RWPE2 (cell line): ENCODE data around the gene UFL1.

Experiments used
- ATAC-seq: fragments of 200-7000 bp; cut with Tn5 transposase; 3 replicates; pipeline ENCODE4 v1.9.1; 2021; ENCODE audit warnings: low read depth
- DNase-seq: peaks from one replicate; pipeline ENCODE4 v3.0.0-alpha.2; 2020; ENCODE audit warnings: low spot score
- H3K27ac ChIP-seq: fragments of 450-650 bp; 2 replicates; pipeline ENCODE4 v1.5.1; 2017; ENCODE audit warnings: mild to moderate bottlenecking; ENCODE audit not compliant: poor library complexity, severe bottlenecking
- H3K27me3 ChIP-seq: fragments of 250-450 bp; sonication (Bioruptor Pico); 2 replicates; pipeline ENCODE4 v1.5.1; 2021; ENCODE audit warnings: mild to moderate bottlenecking, moderate library complexity; ENCODE audit not compliant: insufficient read depth, poor library complexity, severe bottlenecking
- H3K36me3 ChIP-seq: fragments of 250-450 bp; sonication (Bioruptor Pico); 2 replicates; pipeline ENCODE4 v1.5.1; 2020; ENCODE audit warnings: low read depth, mild to moderate bottlenecking, moderate library complexity
- H3K4me1 ChIP-seq: fragments of 250-450 bp; sonication (Bioruptor Pico); 2 replicates; pipeline ENCODE4 v1.5.1; 2021; ENCODE audit warnings: mild to moderate bottlenecking, moderate library complexity; ENCODE audit not compliant: insufficient read depth, poor library complexity, severe bottlenecking
- H3K4me3 ChIP-seq: fragments of 250-450 bp; sonication (Bioruptor Pico); 2 replicates; pipeline ENCODE4 v1.5.1; 2021; ENCODE audit warnings: mild to moderate bottlenecking, moderate library complexity; ENCODE audit not compliant: severe bottlenecking
- H3K9me3 ChIP-seq: fragments of 250-450 bp; sonication (Bioruptor Pico); 2 replicates; pipeline ENCODE4 v1.5.1; 2021; ENCODE audit warnings: mild to moderate bottlenecking, moderate library complexity; ENCODE audit not compliant: severe bottlenecking
- CTCF ChIP-seq: fragments of 450-650 bp; IDR thresholded peaks from one replicate; pipeline ENCODE4 v1.5.1; 2017; ENCODE audit warnings: mild to moderate bottlenecking, moderate library complexity; ENCODE audit not compliant: poor library complexity, severe bottlenecking

UFL1 gene

GRCh38 chr6:96582021-96582420, 60.4 kb downstream of the UFL1 start:
- Histone ChIP-seq H3K4me1 (no peaks in the 10 kb centered on the region), H3K27me3 (peaks cover 17% of the 10 kb centered on the region), H3K36me3 (no peaks in the 10 kb centered on the region), H3K9me3 (no peaks in the 10 kb centered on the region), H3K27ac (no peak overlapping the region), H3K4me3 (no peak overlapping the region)
- DNase-seq (no peak), ATAC-seq (no peak)
- no peak for TF ChIP-seq CTCF

GRCh38 chr6:96582436-96582835, 60.8 kb downstream of the UFL1 start:
- no peaks in the 10 kb centered on the region for H3K9me3 ChIP-seq
- H3K36me3 ChIP-seq, result no peaks in the 10 kb centered on the region
- no peak for DNase-seq
- H3K4me1 ChIP-seq, result no peaks in the 10 kb centered on the region
- peaks cover 13% of the 10 kb centered on the region for H3K27me3 ChIP-seq
- no peak for TF ChIP-seq CTCF
- H3K27ac ChIP-seq, result no peak overlapping the region
- H3K4me3 ChIP-seq, result no peak overlapping the region
- no peak for ATAC-seq

GRCh38 chr6:96604420-96604819, 82.8 kb downstream of the UFL1 start:
- H3K9me3 ChIP-seq, result no peaks in the 10 kb centered on the region
- H3K36me3 ChIP-seq, result no peaks in the 10 kb centered on the region
- H3K4me3 ChIP-seq, result no peak overlapping the region
- H3K27me3 ChIP-seq, result no peaks in the 10 kb centered on the region
- no peak for DNase-seq
- ATAC-seq, result no peak
- H3K4me1 ChIP-seq, result no peaks in the 10 kb centered on the region
- no peak overlapping the region for H3K27ac ChIP-seq
- TF ChIP-seq CTCF, result no peak
